AG09319 (cell line): ENCODE measurements around the gene CDC42SE2.

Source experiments
- DNase-seq: peaks from one replicate; pipeline ENCODE4 v3.0.0-alpha.2; 2010; ENCODE audit warnings: low read depth; ENCODE audit errors: extremely low read depth
- TF ChIP-seq, protein P1 (sequence below): IDR thresholded peaks from 2 replicates; pipeline ENCODE4 v1.5.1; 2011; ENCODE audit warnings: low read depth, mild to moderate bottlenecking, inconsistent platforms, low read length, moderate library complexity

The CDC42SE2 gene

DNA sequence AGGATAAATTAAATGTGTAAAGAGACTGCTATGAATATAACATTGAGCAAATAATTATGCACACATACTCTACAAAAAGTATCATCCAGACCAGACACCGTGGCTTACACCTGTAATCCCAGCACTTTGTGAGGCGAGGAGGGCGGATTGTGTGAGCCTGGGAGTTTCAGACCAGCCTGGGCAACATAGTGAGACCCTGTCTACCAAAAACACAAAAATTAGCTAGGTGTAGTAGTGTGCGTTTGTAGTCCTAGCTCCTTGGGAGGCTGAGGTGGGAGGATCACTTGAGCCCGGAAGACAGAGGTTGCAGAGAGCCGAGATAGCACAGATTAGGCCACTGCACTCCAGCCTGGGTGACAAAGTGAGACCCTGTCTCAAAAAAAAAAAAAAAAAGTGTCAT lies 2.4 kb upstream of the CDC42SE2 start:
- no peak for DNase-seq
- TF ChIP-seq, protein P1, sequence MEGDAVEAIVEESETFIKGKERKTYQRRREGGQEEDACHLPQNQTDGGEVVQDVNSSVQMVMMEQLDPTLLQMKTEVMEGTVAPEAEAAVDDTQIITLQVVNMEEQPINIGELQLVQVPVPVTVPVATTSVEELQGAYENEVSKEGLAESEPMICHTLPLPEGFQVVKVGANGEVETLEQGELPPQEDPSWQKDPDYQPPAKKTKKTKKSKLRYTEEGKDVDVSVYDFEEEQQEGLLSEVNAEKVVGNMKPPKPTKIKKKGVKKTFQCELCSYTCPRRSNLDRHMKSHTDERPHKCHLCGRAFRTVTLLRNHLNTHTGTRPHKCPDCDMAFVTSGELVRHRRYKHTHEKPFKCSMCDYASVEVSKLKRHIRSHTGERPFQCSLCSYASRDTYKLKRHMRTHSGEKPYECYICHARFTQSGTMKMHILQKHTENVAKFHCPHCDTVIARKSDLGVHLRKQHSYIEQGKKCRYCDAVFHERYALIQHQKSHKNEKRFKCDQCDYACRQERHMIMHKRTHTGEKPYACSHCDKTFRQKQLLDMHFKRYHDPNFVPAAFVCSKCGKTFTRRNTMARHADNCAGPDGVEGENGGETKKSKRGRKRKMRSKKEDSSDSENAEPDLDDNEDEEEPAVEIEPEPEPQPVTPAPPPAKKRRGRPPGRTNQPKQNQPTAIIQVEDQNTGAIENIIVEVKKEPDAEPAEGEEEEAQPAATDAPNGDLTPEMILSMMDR = no peak

DNA sequence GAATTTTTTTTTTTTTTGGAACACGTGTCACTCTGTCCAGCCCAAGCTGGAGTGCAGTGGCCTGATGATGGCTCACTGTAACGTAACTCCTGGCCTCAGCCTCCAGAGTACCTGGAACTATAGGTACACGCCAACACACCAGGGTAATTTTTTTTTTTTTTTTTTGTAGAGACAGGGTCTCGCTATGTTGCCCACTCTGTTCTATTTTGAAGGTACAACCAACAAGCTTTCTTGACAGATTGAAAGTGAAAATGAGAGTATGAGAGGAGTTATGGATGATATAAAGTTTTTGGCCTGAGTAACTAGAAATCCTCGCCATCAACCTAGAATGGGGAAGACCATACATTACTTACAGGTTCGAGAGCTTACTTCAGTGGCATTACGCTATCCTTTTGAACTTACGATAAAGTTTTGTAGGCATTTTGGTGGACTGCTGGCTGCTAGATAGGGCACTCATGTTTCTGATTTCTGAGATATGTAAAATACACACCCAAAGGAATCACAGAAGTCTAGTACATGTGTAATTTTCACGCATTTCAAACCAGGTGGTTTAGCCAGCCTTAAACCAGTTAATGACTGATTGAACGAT lies 806 bp upstream of the CDC42SE2 start:
- TF ChIP-seq, protein P1 = no peak

DNA sequence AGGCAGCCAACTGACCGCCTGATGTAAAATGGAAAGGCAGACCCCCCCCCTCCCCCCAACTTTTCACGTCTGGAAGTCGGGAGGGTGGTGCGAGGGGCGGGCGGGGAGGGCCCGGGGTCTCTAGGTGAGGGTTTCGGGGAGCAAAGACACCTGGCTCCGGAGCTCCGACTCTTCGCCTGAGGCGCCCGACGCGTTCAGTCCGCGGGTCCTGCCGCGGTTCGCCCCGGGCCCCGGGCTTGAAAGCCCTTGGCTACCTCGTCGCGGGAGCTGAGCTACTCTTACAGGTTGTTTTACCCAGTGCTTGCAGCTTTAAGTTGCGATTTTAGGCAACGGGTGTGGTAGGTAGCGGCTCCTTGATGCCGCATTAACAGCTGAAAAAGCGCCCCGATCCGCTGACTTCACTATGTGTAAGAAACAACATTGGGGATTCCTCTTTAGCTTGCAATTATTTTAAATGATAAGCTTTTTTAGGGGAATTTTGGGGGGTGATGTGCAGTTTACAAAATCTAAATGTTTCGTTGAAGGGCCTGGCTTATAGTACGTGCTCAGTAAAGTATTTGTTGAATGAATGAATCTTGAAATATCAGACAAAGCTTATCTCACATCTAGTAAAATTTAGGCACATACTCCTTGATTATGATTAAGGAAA lies 722 bp downstream of the CDC42SE2 start:
- TF ChIP-seq, protein P1 = no peak
- no peak for DNase-seq

More for the DNA sequence above, 806 bp upstream of the CDC42SE2 start:
- DNase-seq = no peak

DNA sequence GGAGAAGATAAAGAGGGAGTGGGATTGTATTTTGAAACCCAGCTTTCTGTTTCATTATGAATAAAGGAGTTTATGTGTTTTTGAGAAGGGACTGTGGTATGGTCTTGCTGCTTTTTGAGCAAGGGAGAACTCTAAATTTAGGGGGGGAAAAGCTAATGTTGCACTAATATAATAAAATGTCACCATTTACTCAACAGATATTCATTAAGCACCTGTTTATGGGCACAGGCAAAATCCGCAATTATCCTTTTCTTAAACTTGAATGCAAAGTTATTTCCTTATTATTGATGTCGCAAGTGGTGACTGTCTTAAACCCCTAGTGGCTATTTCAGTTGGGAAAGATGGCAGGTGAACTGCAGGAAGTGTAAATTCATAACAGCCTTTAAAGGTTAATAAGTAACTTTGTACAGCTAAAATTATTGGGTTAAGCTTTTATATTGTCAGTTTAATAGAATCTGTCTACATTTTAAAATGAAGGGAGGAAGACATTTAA lies 1.5 kb downstream of the CDC42SE2 start:
- TF ChIP-seq, protein P1 = peak; percentile 29
- DNase-seq = no peak

DNA sequence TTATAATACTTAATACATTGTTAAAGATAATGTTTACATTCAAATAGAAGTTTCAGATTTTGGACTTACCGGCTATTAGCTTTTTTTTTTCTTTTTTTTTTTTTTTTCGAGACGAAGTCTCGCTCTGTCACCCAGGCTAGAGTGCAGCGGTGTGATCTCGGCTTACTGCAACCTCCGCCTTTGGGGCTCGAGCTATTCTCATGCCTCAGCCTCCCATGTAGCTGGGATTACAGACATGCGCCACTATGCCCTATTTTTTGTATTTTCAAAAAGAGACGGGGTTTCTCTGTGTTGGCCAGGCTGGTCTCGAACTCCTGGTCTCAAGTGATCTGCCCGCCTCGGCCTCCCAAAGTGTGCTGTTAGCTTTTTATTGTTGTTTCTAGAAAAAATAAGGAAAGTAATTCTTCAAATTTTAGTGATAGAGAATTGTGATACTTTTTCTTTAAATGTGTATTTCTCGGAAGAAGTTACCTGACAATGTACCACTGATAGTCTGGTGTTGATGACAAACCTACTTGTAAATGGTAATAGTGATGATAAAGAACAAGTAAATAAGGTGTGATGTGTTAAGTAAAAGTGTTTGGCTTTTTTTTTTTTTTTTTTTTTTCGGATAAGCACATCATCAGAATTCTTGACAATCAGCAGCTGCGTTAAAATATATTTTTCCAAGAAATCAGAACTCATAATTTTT lies 2.7 kb downstream of the CDC42SE2 start:
- TF ChIP-seq, protein P1 = no peak
- DNase-seq = no peak

DNA sequence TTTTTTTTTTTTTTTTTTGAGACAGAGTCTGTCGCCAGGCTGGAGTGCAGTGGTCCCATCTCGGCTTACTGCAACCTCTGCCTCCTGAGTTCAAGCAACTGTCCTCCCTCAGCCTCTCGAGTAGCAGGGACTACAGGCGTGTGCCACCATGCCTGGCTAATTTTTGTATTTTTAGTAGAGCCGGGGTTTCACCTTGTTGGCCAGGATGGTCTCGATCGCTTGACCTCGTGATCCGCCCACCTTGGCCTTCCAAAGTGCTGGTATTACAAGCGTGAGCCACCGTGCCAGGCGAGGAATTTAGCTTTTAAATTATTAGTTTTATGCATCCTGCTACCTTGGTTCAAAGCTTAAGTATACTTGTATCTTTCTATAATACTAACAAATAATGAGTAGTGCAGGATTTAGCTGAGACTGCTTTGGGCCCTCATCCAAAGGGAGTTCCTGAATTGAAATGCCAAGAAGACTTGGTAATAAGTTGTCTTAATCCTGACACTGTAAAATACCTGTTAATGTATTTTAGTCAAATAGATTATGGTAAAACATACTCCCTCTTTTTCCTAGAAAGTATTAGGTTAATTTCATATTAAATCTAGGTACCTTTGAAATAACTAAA lies 5.0 kb downstream of the CDC42SE2 start:
- TF ChIP-seq, protein P1 = no peak
- DNase-seq = no peak
